Measurements from ENCODE around the gene PRRC2A. TPM values are rescaled to one million over a fixed set of nuclear protein-coding genes. Genes with fewer than 3 reads are reported as not detected.

The PRRC2A gene
- total RNA-seq, 1 donor from 2014 or later, result 117 TPM

DNA sequence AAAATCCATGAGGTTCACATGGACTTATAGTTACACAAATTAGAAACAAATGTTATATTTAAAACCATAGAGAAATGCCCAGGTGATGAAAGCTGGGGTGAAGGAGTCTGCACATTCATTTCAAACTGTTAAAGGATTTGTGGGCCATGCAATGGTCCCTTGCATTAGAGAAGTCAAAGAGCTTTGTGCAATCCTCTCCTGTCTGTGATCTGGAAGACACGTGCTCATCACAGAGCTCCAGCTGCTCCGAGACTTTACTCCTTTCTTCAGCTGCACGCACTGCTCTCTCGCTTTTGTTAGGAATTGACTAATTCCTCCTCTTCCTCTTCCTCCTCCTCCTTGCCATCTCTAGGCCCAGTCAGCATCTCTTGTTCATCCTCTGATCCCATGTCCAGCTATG, 9.5 kb upstream of the PRRC2A start:
- Histone ChIP-seq H3K27me3 (ENCODE audit: control insufficient read depth, insufficient read depth, low read length) (no peaks in the 10 kb centered on the region), H3K36me3 (ENCODE audit: control insufficient read depth, insufficient read depth, low read length) (no peaks in the 10 kb centered on the region), H3K4me3 (ENCODE audit: low read depth, low read length) (no peak overlapping the region)
- TF ChIP-seq, protein P1, sequence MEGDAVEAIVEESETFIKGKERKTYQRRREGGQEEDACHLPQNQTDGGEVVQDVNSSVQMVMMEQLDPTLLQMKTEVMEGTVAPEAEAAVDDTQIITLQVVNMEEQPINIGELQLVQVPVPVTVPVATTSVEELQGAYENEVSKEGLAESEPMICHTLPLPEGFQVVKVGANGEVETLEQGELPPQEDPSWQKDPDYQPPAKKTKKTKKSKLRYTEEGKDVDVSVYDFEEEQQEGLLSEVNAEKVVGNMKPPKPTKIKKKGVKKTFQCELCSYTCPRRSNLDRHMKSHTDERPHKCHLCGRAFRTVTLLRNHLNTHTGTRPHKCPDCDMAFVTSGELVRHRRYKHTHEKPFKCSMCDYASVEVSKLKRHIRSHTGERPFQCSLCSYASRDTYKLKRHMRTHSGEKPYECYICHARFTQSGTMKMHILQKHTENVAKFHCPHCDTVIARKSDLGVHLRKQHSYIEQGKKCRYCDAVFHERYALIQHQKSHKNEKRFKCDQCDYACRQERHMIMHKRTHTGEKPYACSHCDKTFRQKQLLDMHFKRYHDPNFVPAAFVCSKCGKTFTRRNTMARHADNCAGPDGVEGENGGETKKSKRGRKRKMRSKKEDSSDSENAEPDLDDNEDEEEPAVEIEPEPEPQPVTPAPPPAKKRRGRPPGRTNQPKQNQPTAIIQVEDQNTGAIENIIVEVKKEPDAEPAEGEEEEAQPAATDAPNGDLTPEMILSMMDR (IDR thresholded peaks at IDR 0.05; ENCODE audit: insufficient read depth, low read length, poor library complexity, severe bottlenecking), result no peak
- DNase-seq (ENCODE audit: low read depth), result no peak

DNA sequence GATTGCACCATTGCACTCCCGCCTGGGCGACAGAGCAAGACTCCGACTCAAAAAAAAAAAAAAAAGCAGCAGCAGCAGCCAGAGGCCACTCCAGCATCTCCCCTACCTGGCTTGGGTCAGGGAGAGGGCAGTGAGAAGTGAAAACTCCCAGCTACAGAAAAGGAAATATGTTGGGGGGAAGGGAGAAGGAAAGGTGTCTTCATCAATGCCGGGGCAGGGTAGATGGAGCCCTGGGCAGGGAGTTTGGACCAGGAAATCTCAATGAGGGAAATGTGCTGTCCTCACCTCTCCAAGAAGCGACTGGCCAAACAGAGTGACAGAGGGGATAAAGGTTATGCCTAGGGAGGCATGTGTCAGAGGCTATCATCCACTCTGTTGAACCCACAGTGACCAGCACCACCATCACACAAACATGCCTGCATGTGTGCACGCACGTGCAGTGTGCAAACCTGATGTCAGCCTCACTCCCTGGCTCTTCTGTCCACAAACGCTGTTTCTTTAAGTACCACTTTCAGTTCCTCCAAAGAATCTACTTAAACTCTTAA, 6.4 kb upstream of the PRRC2A start:
- Histone ChIP-seq H3K36me3 (ENCODE audit: control insufficient read depth, insufficient read depth, low read length) (no peaks in the 10 kb centered on the region), H3K4me3 (ENCODE audit: low read depth, low read length) (no peak overlapping the region), H3K27me3 (ENCODE audit: control insufficient read depth, insufficient read depth, low read length) (no peaks in the 10 kb centered on the region)
- TF ChIP-seq, protein P1 (IDR thresholded peaks at IDR 0.05; ENCODE audit: insufficient read depth, low read length, poor library complexity, severe bottlenecking), result no peak
- DNase-seq (ENCODE audit: low read depth), result no peak

DNA sequence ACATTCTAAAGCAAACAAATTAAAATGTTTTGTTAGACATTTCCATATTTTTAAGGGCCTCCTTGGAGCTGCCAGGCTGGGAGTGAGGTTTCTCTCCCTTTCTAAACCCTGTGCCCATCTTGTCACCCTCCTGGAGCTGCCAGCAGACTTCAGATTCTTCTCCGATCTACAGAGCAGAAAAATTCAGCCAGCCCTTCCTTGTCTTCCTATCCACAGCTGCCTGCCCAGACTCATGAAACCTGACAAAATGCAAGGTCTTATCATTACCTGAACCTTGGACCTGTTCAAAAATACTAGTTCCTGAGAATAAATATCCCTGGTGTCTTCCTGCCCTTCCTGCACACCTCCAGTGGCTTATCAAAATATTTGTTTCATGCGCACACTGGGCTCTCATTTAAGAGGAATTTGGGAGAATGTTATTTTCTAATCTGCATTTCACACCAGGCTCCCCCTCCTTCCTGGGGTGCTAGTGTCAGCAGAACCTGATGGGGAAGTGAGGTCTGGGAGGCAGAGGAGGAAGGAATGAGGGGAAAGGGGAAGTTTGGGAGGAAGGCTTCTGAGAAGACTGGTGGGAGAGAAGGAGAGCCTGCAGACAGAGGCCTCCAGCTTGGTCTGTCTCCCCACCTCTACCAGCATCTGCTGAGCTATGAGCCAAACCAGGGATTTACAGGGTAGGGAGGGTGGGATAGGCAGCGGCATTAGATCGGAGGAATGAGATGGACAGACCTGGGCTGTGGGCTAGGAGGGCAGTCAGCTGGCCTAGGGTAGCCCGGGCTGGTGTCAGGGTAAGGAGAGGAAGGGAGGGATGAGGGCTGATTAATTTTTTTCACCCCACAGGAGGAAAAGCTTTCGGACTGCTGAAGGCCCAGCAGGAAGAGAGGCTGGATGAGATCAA, 5.6 kb upstream of the PRRC2A start, which contains the start of gene AIF1:
AIF1 (plus strand) TSS at position 551 of the 895 bp plus-strand sequence; CDS start at position 647, 96 bp downstream.
- TF ChIP-seq, protein P1 (IDR thresholded peaks at IDR 0.05; ENCODE audit: insufficient read depth, low read length, poor library complexity, severe bottlenecking), result no peak
- Histone ChIP-seq H3K4me3 (ENCODE audit: low read depth, low read length) (no peak within 1 kb of the TSS), H3K27me3 (ENCODE audit: control insufficient read depth, insufficient read depth, low read length) (no peaks in the 10 kb centered on the region), H3K36me3 (ENCODE audit: control insufficient read depth, insufficient read depth, low read length) (no peaks in the 10 kb centered on the region)
- DNase-seq (ENCODE audit: low read depth), result no peak

DNA sequence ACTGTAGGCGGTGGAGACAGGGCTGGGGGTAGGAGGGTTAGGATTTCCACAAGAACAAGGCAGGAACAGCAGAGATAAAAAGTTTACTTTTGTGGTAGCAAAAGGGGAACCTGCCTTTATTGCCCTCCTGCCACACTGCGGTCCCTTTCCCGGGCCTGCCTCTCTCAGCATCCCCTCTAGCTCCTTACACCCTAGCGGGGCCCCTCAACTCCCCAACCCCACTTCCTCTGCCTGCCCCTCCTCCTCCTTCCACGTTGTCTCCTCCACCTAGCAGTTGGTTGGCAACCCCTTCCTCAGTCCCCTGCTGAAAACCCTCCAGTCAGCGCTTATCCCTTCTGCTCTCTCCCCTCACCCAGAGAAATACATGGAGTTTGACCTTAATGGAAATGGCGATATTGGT, 4.8 kb upstream of the PRRC2A start:
- DNase-seq (ENCODE audit: low read depth), result no peak
- H3K36me3 ChIP-seq (ENCODE audit: control insufficient read depth, insufficient read depth, low read length), result no peaks in the 10 kb centered on the region
- no peak overlapping the region for H3K4me3 ChIP-seq (ENCODE audit: low read depth, low read length)
- TF ChIP-seq, protein P1 (IDR thresholded peaks at IDR 0.05; ENCODE audit: insufficient read depth, low read length, poor library complexity, severe bottlenecking), result no peak
- no peaks in the 10 kb centered on the region for H3K27me3 ChIP-seq (ENCODE audit: control insufficient read depth, insufficient read depth, low read length)

DNA sequence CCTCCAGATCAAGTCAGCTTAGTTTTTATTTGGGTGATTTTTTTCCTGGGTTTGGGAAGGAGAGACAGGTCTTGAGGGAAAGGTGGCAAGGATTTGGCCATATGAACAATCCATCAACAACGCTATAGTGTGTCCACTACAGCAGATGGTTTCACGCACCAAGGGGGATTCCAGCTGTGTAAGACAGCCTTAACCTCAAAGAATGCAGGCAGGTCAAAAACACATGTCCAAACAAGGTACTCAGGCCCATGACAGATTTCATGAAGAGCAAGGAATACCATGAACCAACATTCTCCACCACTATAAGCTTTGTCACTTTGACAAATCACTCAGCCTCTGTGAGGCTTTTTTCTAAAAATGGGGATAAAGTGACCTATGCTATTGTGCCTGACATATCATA, 3.5 kb upstream of the PRRC2A start:
- H3K27me3 ChIP-seq (ENCODE audit: control insufficient read depth, insufficient read depth, low read length), result no peaks in the 10 kb centered on the region
- H3K4me3 ChIP-seq (ENCODE audit: low read depth, low read length), result no peak overlapping the region
- TF ChIP-seq, protein P1 (IDR thresholded peaks at IDR 0.05; ENCODE audit: insufficient read depth, low read length, poor library complexity, severe bottlenecking), result no peak
- DNase-seq (ENCODE audit: low read depth), result no peak
- no peaks in the 10 kb centered on the region for H3K36me3 ChIP-seq (ENCODE audit: control insufficient read depth, insufficient read depth, low read length)

All from kidney epithelial cell (primary cell).